GM23248 (cell line): Measurements from ENCODE around the gene RUNX3. TPM values are rescaled to one million over a fixed set of nuclear protein-coding genes. Genes with fewer than 3 reads are reported as not detected.

Experiments
- DNase-seq: peaks from one replicate; pipeline ENCODE4 v3.0.0-alpha.2; 2015
- H2AFZ ChIP-seq: fragments of 200-600 bp; sonication (generic); 2 replicates; pipeline ENCODE4 v1.6.1; 2016; ENCODE audit warnings: antibody characterized with exemption
- H3F3A ChIP-seq: fragments of 200-600 bp; sonication (generic); 2 replicates; pipeline ENCODE4 v1.6.1; 2016; ENCODE audit warnings: mild to moderate bottlenecking, antibody characterized with exemption, mixed run types; ENCODE audit not compliant: insufficient read depth
- H3K27ac ChIP-seq: fragments of 200-600 bp; sonication (generic); 2 replicates; pipeline ENCODE4 v1.5.1; 2016; ENCODE audit warnings: mild to moderate bottlenecking
- H3K27me3 ChIP-seq: fragments of 200-600 bp; sonication (generic); replicated peaks from 2 replicates; pipeline ENCODE4 v1.6.1; 2016; ENCODE audit warnings: mild to moderate bottlenecking; ENCODE audit not compliant: insufficient read depth
- H3K36me3 ChIP-seq: fragments of 200-600 bp; sonication (generic); 2 replicates; pipeline ENCODE4 v1.6.1; 2016; ENCODE audit warnings: low read depth, mild to moderate bottlenecking
- H3K4me1 ChIP-seq: fragments of 200-600 bp; sonication (generic); 2 replicates; pipeline ENCODE4 v1.6.1; 2016; ENCODE audit warnings: mild to moderate bottlenecking; ENCODE audit not compliant: insufficient read depth
- H3K4me2 ChIP-seq: fragments of 200-600 bp; sonication (generic); one replicate; pipeline ENCODE4 v1.6.1; 2016; ENCODE audit warnings: mild to moderate bottlenecking; ENCODE audit not compliant: unreplicated experiment
- H3K4me3 ChIP-seq: fragments of 200-600 bp; sonication (generic); 2 replicates; pipeline ENCODE4 v1.5.1; 2016; ENCODE audit warnings: mild to moderate bottlenecking
- H3K79me2 ChIP-seq: fragments of 200-600 bp; sonication (generic); 2 replicates; pipeline ENCODE4 v1.6.1; 2016; ENCODE audit warnings: mild to moderate bottlenecking; ENCODE audit not compliant: insufficient read depth
- H3K9ac ChIP-seq: fragments of 200-600 bp; sonication (generic); 2 replicates; pipeline ENCODE4 v1.6.1; 2016; ENCODE audit warnings: mild to moderate bottlenecking
- H3K9me2 ChIP-seq: fragments of 200-600 bp; sonication (generic); 2 replicates; pipeline ENCODE4 v1.6.1; 2016; ENCODE audit warnings: mixed run types, mild to moderate bottlenecking, moderate library complexity; ENCODE audit not compliant: insufficient read depth
- H3K9me3 ChIP-seq: fragments of 200-600 bp; sonication (generic); one replicate; pipeline ENCODE4 v1.6.1; 2017; ENCODE audit warnings: low read depth
- H4K20me1 ChIP-seq: fragments of 200-600 bp; sonication (generic); 2 replicates; pipeline ENCODE4 v1.6.0; 2016; ENCODE audit not compliant: insufficient read depth
- EZH2 ChIP-seq: fragments of 200-600 bp; sonication (generic); IDR thresholded peaks from 2 replicates; pipeline ENCODE4 v1.6.1; 2018; ENCODE audit warnings: antibody characterized with exemption, mild to moderate bottlenecking; ENCODE audit not compliant: insufficient read depth, poor library complexity, severe bottlenecking
- EZH2phosphoT487 ChIP-seq: fragments of 200-600 bp; sonication (generic); IDR thresholded peaks from 2 replicates; pipeline ENCODE4 v1.6.1; 2018; ENCODE audit warnings: antibody characterized with exemption, moderate library complexity, mild to moderate bottlenecking, low read depth; ENCODE audit not compliant: insufficient read depth
- WGBS, 2 experiments: methylation state at CpG; one replicate each; pipeline ENCODE4 v1.1.6; 2015 to 2017; ENCODE audit warnings: low lambda C conversion rate in 2 of 2, low coverage in 1 of 2; ENCODE audit errors: missing lambda C conversion rate in 2 of 2; 5-methylcytosine and 5-hydroxymethylcytosine counted together
- in situ Hi-C: fragments of 300-500 bp; cut with MboI; formaldehyde crosslinking; loops from 2 replicates; pipeline ENCODE4 v1.15.0; 2020
- polyA plus RNA-seq: library from polyadenylated mRNA; unstranded; fragments of >200 nt; fragmentation: Nextera tagmentation; extraction: Ambion mirVana; gene quantifications from 2 replicates; pipeline ENCODE4 v1.2.1, GENCODE V29; 2016
- total RNA-seq: library from RNA; depleted of rRNA; stranded (reverse); fragments of >200 nt; shearing (Covaris generic); gene quantifications from 2 replicates; pipeline ENCODE4 v1.2.3, GENCODE V29; 2014

RUNX3 gene
- total and polyA plus RNA-seq, 2 experiments from 2014 or later: 0.43 to 1.4 TPM

DNA sequence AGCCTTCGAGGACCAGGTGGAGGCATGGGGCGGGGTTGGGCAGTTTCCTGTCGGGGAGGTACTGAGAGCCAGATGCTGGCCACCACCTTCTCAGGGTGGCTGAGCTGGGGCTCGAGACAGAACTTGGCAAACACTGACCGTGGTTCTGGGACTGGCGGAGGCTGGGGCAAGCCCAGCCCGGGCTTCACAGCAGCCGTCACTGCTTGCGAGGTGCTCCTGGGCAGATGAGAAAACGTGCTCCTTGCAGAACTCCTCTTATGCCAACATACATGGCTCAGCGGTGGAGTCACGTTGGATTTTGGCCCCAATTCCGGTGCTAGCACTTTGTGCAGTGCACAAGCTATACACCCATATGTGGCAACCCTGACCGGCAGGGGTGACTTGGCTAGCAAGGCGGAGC is 69.2 kb downstream of the RUNX3 start:
- 74% methylated on average over 12 to 15 of the region's 15 CpGs for WGBS, 2 experiments
- H3K9me2 ChIP-seq: no peaks in the 10 kb centered on the region
- no peak overlapping the region for H3K9ac ChIP-seq
- in situ Hi-C loops: no loop called here
- no peaks in the 10 kb centered on the region for H3K79me2 ChIP-seq
- no peaks in the 10 kb centered on the region for H3K4me1 ChIP-seq
- DNase-seq: peak; percentile 40
- no peaks in the 10 kb centered on the region for H4K20me1 ChIP-seq
- no peak overlapping the region for H3K27ac ChIP-seq
- H3K36me3 ChIP-seq: no peaks in the 10 kb centered on the region
- TF ChIP-seq EZH2phosphoT487 (no peak), EZH2 (no peak)
- H2AFZ ChIP-seq: no peak overlapping the region
- H3K4me2 ChIP-seq: no peak overlapping the region
- no peak overlapping the region for H3K4me3 ChIP-seq
- no peaks in the 10 kb centered on the region for H3K9me3 ChIP-seq
- no peaks in the 10 kb centered on the region for H3K27me3 ChIP-seq
- peaks cover 47% of the 10 kb centered on the region for H3F3A ChIP-seq

DNA sequence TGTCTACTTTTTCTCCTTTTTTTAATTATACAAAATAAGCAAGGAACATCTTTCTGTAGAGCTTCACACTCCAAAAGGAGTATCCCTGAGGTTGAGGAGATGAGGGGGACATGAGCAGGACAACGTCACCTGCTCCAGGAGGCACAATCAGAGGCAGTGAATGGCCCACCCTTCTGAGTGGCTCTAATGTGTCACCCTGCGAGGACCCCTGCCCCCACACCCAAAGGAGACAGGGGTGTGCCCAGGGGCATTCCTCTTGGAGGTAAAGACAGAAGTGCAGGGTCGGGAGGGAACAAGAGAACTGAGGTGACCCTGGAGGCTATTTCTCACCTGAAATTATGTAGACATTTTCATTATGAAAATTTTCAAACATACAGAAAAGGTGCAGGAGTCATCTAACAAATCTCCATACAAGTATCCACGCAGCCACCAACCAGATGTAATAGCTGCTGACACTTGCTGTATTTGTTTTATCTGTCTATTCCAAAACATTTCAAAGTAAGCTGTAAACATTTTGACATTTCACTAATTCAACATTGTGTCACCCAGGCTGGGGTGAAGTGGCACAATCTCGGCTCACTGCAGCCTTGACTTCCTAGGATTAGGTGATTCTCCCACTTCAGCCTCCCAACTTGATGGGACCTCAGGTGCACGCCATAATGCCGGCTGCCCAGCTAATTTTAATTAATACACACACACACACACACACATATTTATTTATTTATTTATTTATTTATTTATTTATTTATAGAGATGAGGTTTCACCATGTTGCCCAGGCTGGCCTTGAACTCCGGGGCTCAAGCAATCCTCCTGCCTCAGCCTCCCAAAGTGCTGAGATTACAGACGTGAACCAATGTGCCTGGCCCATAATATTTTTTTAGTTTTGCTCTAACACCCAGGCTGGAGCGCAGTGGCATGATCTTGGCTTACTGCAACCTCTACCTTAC is 70.7 kb downstream of the RUNX3 start:
- DNase-seq: no peak
- no peaks in the 10 kb centered on the region for H3K27me3 ChIP-seq
- H3K36me3 ChIP-seq: no peaks in the 10 kb centered on the region
- H3K9ac ChIP-seq: no peak overlapping the region
- H3K4me2 ChIP-seq: no peak overlapping the region
- no peak overlapping the region for H2AFZ ChIP-seq
- no peak overlapping the region for H3K4me3 ChIP-seq
- peaks cover 55% of the 10 kb centered on the region for H3F3A ChIP-seq
- H3K79me2 ChIP-seq: no peaks in the 10 kb centered on the region
- H3K27ac ChIP-seq: no peak overlapping the region
- in situ Hi-C loops: loop anchor here (10.0 kb wide), 1 partner anchor 345 kb away; no protein-coding TSS in a partner anchor
- 87 to 91% methylated on average over 10 of the region's 10 CpGs for WGBS, 2 experiments
- H4K20me1 ChIP-seq: no peaks in the 10 kb centered on the region
- H3K9me2 ChIP-seq: no peaks in the 10 kb centered on the region
- H3K4me1 ChIP-seq: no peaks in the 10 kb centered on the region
- no peaks in the 10 kb centered on the region for H3K9me3 ChIP-seq
- TF ChIP-seq EZH2 (no peak), EZH2phosphoT487 (no peak)

- Histone ChIP-seq H3K9me3 (no peaks in the 10 kb centered on the region), H3K36me3 (no peaks in the 10 kb centered on the region), H3K9me2 (no peaks in the 10 kb centered on the region), H2AFZ (no peak overlapping the region), H3K9ac (no peak overlapping the region), H4K20me1 (no peaks in the 10 kb centered on the region), H3K4me3 (no peak overlapping the region), H3K27ac (no peak overlapping the region), H3K79me2 (no peaks in the 10 kb centered on the region), H3K4me1 (no peaks in the 10 kb centered on the region), H3K27me3 (no peaks in the 10 kb centered on the region), H3F3A (peaks cover 66% of the 10 kb centered on the region), H3K4me2 (no peak overlapping the region)
- in situ Hi-C loops: loop anchor here (10.0 kb wide), 1 partner anchor 347 kb away; no protein-coding TSS in a partner anchor
- no peak for TF ChIP-seq EZH2
- TF ChIP-seq EZH2phosphoT487: no peak
- WGBS, 2 experiments: 83 to 100% methylated on average over 1 of the region's 1 CpG
- no peak for DNase-seq
Observed at GRCh38 chr1:24858277-24858676, 71.8 kb downstream of the RUNX3 start.

DNA sequence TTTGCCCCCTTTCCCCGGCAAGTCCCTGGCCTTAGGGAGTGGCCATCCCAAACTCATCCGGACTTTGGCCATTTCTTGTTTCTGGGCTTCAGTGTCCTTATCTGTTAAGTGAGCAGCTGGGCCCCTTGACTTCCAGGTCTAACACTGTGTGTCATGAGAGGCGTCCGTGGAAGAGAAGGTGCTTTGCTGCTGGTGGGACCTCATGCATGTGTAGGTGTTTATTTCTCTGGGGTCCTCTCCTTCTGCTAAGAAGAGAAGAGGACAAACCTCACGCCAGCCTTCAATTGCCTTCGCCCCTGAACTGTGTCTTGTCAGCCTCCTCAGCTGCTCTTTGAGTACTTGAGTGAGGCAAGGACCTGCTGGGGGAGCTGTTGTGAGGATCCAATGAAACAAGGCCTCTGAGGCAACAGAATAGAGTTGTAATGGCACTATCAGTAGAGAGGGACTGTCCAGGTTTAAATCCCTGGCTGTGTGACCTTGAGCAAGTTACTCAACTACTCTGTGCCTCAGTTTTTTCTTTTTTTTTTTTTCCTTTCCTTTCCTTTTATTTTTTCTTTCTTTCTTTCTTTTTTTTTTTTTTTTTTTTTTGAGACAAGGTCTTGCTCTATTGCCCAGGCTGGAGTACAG is 72.5 kb downstream of the RUNX3 start:
- no peaks in the 10 kb centered on the region for H3K79me2 ChIP-seq
- no peak overlapping the region for H3K4me2 ChIP-seq
- no peaks in the 10 kb centered on the region for H3K36me3 ChIP-seq
- no peak overlapping the region for H3K4me3 ChIP-seq
- in situ Hi-C loops: loop anchor here (10.0 kb wide), 1 partner anchor 347 kb away; no protein-coding TSS in a partner anchor
- H3K4me1 ChIP-seq: no peaks in the 10 kb centered on the region
- no peaks in the 10 kb centered on the region for H3K9me2 ChIP-seq
- DNase-seq: peak; percentile 55
- 78 to 81% methylated on average over 6 of the region's 6 CpGs for WGBS, 2 experiments
- H3F3A ChIP-seq: peaks cover 72% of the 10 kb centered on the region
- no peaks in the 10 kb centered on the region for H3K9me3 ChIP-seq
- H4K20me1 ChIP-seq: no peaks in the 10 kb centered on the region
- no peak overlapping the region for H3K9ac ChIP-seq
- H3K27ac ChIP-seq: no peak overlapping the region
- H2AFZ ChIP-seq: no peak overlapping the region
- TF ChIP-seq EZH2 (no peak), EZH2phosphoT487 (no peak)
- H3K27me3 ChIP-seq: no peaks in the 10 kb centered on the region
